Kidney (tissue), 14 donors: ENCODE results near the gene RFPL2. TPM values are rescaled to one million over a fixed set of nuclear protein-coding genes. Genes with fewer than 3 reads are reported as not detected.

Experiments
- DNase-seq, 5 donors: peaks; one replicate each; pipeline ENCODE4 v3.0.0-alpha.2; 2013 to 2020
- FAIRE-seq: peaks from 2 replicates; lab custom pipeline; 2012; peaks lifted over from hg19 to GRCh38; lab: Jason Lieb, UNC
- H3K27ac ChIP-seq, 2 donors: one replicate each; pipeline ENCODE4 v1.7.0; 2013; ENCODE audit warnings: low read depth in 2 of 2, low read length in 2 of 2, inconsistent platforms in 1 of 2
- H3K27me3 ChIP-seq: one replicate; pipeline ENCODE4 v1.7.1; 2013; ENCODE audit warnings: low read length, inconsistent platforms; ENCODE audit not compliant: control insufficient read depth, insufficient read depth
- H3K36me3 ChIP-seq, 3 donors: one replicate each; pipeline versions ENCODE4 v1.7.0 to v1.7.1; 2013; ENCODE audit warnings: low read length in 3 of 3, control low read depth in 1 of 3, inconsistent platforms in 1 of 3; ENCODE audit not compliant: insufficient read depth in 3 of 3, control insufficient read depth in 2 of 3
- H3K4me1 ChIP-seq, 3 donors: one replicate each; pipeline versions ENCODE4 v1.7.0 to v1.7.1; 2013; ENCODE audit warnings: low read length in 3 of 3, inconsistent platforms in 1 of 3, low read depth in 1 of 3; ENCODE audit not compliant: control insufficient read depth in 2 of 3, insufficient read depth in 2 of 3
- H3K4me3 ChIP-seq, 3 donors: one replicate each; pipeline versions ENCODE4 v1.7.0 to v1.8.1; 2013; ENCODE audit warnings: low read length in 3 of 3, control low read depth in 1 of 3, inconsistent platforms in 1 of 3
- H3K9ac ChIP-seq, 3 donors: one replicate each; pipeline versions ENCODE4 v1.7.0 to v1.7.1; 2013; ENCODE audit warnings: low read length in 3 of 3, control low read depth in 1 of 3, inconsistent platforms in 1 of 3
- H3K9me3 ChIP-seq, 3 donors: one replicate each; pipeline versions ENCODE4 v1.7.0 to v1.7.1; 2013; ENCODE audit warnings: low read length in 3 of 3, control low read depth in 1 of 3, inconsistent platforms in 1 of 3; ENCODE audit not compliant: control insufficient read depth in 2 of 3, insufficient read depth in 1 of 3
- intact Hi-C: fragments of 100-400 bp; cut with DNase I; formaldehyde crosslinking; loops from one replicate; pipeline ENCODE4 v1.11.1; 2022
- polyA plus RNA-seq: library from polyadenylated mRNA; stranded (reverse); fragments of 350-450 nt; fragmentation: Illumina TruSeq; extraction: RNeasy Lipid Tissue Mini Kit (QIAGEN cat#74804); gene quantifications from one replicate; pipeline ENCODE4 v1.2.3, GENCODE V29; 2014; ENCODE audit warnings: low read depth, low replicate concordance; ENCODE audit not compliant: insufficient read depth
- total RNA-seq: library from RNA; stranded (reverse); fragmentation: NEBNext Ultra II Directional; extraction: Animal tissue kit (Norgen Biotek cat#: 25700); gene quantifications from one replicate; pipeline ENCODE4 v1.2.1, GENCODE V29; 2021
- TF ChIP-seq, protein P1 (sequence below): IDR thresholded peaks from 3 replicates; pipeline ENCODE4 v1.5.1; 2012; ENCODE audit warnings: mild to moderate bottlenecking, moderate library complexity, borderline replicate concordance; ENCODE audit not compliant: insufficient read depth; ENCODE audit errors: extremely low read depth
- donor health status: control.
- donor health status: control.
- donor health status: control.
- donor health status: control.
- donor health status: control.
- donor health status: DM: yes; HTN: yes; CAD: no.
- donor health status: Normal renal cell carcinoma (clear cell type).

RFPL2 gene
- total and polyA plus RNA-seq, 2 donors from 2014 or later: not detected

DNA sequence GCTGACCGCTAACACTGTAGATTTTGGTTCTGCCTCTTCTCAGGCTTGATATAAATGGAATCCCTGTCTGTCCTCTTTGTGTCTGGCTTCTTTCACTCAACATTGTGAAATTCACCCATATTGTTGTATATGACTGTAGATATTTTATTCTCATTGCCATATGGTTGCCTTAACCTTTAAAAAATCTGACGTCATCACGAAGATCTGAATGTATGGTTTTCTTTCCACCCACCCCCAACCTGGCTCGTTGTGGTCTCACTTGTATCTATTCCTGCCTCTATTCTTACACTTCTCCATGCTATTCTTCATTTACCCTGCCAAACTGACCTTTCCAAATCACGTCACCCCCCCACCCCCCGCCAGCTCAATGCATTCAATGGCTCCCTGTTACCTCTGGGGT lies 23.8 kb downstream of the RFPL2 start:
- no peaks in the 10 kb centered on the region for H3K36me3 ChIP-seq
- TF ChIP-seq, protein P1, sequence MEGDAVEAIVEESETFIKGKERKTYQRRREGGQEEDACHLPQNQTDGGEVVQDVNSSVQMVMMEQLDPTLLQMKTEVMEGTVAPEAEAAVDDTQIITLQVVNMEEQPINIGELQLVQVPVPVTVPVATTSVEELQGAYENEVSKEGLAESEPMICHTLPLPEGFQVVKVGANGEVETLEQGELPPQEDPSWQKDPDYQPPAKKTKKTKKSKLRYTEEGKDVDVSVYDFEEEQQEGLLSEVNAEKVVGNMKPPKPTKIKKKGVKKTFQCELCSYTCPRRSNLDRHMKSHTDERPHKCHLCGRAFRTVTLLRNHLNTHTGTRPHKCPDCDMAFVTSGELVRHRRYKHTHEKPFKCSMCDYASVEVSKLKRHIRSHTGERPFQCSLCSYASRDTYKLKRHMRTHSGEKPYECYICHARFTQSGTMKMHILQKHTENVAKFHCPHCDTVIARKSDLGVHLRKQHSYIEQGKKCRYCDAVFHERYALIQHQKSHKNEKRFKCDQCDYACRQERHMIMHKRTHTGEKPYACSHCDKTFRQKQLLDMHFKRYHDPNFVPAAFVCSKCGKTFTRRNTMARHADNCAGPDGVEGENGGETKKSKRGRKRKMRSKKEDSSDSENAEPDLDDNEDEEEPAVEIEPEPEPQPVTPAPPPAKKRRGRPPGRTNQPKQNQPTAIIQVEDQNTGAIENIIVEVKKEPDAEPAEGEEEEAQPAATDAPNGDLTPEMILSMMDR: no peak
- H3K27ac ChIP-seq: no peak overlapping the region
- FAIRE-seq (no peak), DNase-seq (no peak)
- no peak overlapping the region for H3K4me3 ChIP-seq
- intact Hi-C loops: no loop called here
- no peaks in the 10 kb centered on the region for H3K4me1 ChIP-seq
- H3K9me3 ChIP-seq: no peaks in the 10 kb centered on the region
- no peak overlapping the region for H3K9ac ChIP-seq
- H3K27me3 ChIP-seq: no peaks in the 10 kb centered on the region

DNA sequence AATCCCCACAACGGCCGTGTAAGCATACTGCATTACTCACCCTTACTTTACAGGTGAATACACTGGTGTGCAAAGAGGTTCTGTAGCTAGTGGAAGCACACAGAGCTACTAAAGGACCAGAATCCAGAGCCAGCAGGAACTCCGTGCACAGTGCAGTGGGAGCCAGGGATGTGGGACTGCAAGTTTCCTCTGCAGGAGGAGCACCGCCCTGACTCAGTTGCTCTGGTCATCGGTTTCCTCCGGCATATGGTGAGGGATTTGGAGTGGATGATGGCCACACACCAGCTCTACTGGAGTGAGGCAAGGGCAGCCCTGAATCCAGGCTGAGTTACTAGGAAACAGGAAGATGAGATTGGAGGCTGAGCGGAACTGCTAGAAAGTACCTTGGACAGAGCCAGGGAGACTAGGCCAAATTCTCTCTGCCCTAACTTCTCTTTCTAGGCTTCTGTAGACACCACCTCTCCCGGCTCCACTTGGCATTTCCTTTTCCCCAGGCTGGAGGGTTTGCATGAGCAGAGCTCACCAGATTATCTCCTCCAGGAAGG lies 27.6 kb downstream of the RFPL2 start:
- Histone ChIP-seq H3K27me3 (peaks cover 7% of the 10 kb centered on the region), H3K9me3 (no peaks in the 10 kb centered on the region), H3K4me3 (no peak overlapping the region), H3K36me3 (no peaks in the 10 kb centered on the region), H3K9ac (no peak overlapping the region), H3K27ac (no peak overlapping the region), H3K4me1 (no peaks in the 10 kb centered on the region)
- intact Hi-C loops: no loop called here
- no peak for FAIRE-seq
- DNase-seq: no peak
- TF ChIP-seq, protein P1: no peak

DNA sequence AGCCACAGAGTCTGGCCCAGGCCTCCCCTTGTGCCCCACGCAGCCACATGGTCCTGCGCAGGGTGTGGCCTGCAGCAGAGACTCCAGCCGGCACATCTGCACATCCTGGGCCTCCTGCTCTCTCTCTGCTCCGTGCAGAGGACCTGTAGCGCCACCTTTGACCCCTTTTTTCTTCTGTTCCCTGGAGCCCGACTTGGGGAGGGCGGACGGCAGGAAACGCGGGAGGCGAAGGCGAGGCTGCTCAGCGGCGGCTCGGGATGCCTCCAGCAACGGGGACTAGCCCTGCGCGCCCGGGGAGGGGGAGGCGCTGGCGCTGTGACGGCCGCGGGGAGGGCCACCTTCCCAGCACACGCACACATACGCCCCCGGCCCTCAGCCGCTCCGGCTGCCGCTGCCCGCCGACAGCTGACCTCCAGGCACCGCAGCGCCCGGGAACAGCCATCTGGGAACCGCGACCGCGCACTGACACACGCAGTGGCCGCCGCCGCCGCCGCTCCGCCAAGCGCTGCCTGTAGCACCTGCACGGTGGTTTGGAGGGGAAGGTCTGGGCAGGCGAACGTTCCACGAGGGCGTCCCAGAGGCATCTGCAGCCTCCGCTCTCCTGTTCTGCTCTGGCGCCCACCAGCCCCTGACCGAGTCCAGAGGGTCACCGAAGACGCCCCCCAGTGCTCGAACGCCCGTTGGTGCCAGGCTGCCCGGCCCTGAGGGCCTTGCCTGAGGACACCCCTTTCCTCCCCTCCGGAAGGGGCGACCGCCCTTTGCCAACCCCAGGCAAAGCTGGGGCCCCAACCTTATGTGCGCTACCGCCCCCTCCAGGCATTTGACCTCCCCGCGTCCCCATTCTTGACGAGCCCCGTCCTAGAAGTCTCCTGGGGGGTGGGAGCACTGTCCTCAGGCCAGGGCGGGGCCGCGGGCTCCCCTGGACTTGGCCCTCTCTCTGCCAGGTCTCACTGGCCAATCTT lies 28.9 kb downstream of the RFPL2 start:
- Histone ChIP-seq H3K9me3 (no peaks in the 10 kb centered on the region), H3K9ac (no peak overlapping the region), H3K4me1 (no peaks in the 10 kb centered on the region), H3K36me3 (no peaks in the 10 kb centered on the region), H3K27ac (no peak overlapping the region), H3K27me3 (peaks cover 7% of the 10 kb centered on the region), H3K4me3 (no peak overlapping the region)
- DNase-seq (peak in 4 of 5 donors; percentile 19 to 43 (median 34)), FAIRE-seq (no peak)
- TF ChIP-seq, protein P1: no peak
- intact Hi-C loops: no loop called here
